ENCODE data around the gene ZRANB3.
"Not testable (repeated sequence)": the region's sequence is repeated elsewhere in the genome, so short reads cannot be mapped to it uniquely, and the experiment has no call there.

Gene ZRANB3

GRCh38 chr2:135125940-135126339, 405.1 kb downstream of the ZRANB3 start:
- Histone ChIP-seq H3K9ac (ENCODE audit: low read depth in 1 of 2, low read length in 2 of 2) (no peak overlapping the region), H3K4me1 (ENCODE audit: control insufficient read depth in 1 of 2, insufficient read depth in 2 of 2, low read length in 2 of 2) (no peaks in the 10 kb centered on the region), H3K9me3 (ENCODE audit: control insufficient read depth in 1 of 2, low read length in 2 of 2) (no peaks in the 10 kb centered on the region), H3K36me3 (ENCODE audit: control insufficient read depth in 1 of 2, insufficient read depth in 2 of 2, low read length in 2 of 2) (peaks cover 11 to 32% of the 10 kb centered on the region in 2 donors), H3K27me3 (ENCODE audit: control insufficient read depth in 1 of 2, insufficient read depth in 2 of 2, low read length in 2 of 2) (no peaks in the 10 kb centered on the region), H3K4me3 (ENCODE audit: low read depth in 1 of 2, low read length in 2 of 2) (no peak overlapping the region), H3K27ac (ENCODE audit: low read depth, low read length) (no peak overlapping the region)

- peaks cover 4 to 25% of the 10 kb centered on the region in 2 donors for H3K36me3 ChIP-seq (ENCODE audit: control insufficient read depth in 1 of 2, insufficient read depth in 2 of 2, low read length in 2 of 2)
Measured at GRCh38 chr2:135124924-135125886, 405.8 kb downstream of the ZRANB3 start.

GRCh38 chr2:135121658-135122039, 409.4 kb downstream of the ZRANB3 start:
- H3K9ac ChIP-seq (ENCODE audit: low read depth in 1 of 2, low read length in 2 of 2); H3K9me3 ChIP-seq (ENCODE audit: control insufficient read depth in 1 of 2, low read length in 2 of 2); H3K4me1 ChIP-seq (ENCODE audit: control insufficient read depth in 1 of 2, insufficient read depth in 2 of 2, low read length in 2 of 2); H3K27ac ChIP-seq (ENCODE audit: low read depth, low read length); H3K27me3 ChIP-seq (ENCODE audit: control insufficient read depth in 1 of 2, insufficient read depth in 2 of 2, low read length in 2 of 2); H3K4me3 ChIP-seq (ENCODE audit: low read depth in 1 of 2, low read length in 2 of 2): not testable (repeated sequence)
- H3K36me3 ChIP-seq (ENCODE audit: control insufficient read depth in 1 of 2, insufficient read depth in 2 of 2, low read length in 2 of 2), result peaks cover 4 to 10% of the 10 kb centered on the region in 2 donors

More at GRCh38 chr2:135124924-135125886, 405.8 kb downstream of the ZRANB3 start:
- H3K4me3 ChIP-seq (ENCODE audit: low read depth in 1 of 2, low read length in 2 of 2), result no peak overlapping the region
- no peak overlapping the region for H3K9ac ChIP-seq (ENCODE audit: low read depth in 1 of 2, low read length in 2 of 2)
- no peaks in the 10 kb centered on the region for H3K9me3 ChIP-seq (ENCODE audit: control insufficient read depth in 1 of 2, low read length in 2 of 2)
- H3K27ac ChIP-seq (ENCODE audit: low read depth, low read length), result no peak overlapping the region
- H3K27me3 ChIP-seq (ENCODE audit: control insufficient read depth in 1 of 2, insufficient read depth in 2 of 2, low read length in 2 of 2), result no peaks in the 10 kb centered on the region
- H3K4me1 ChIP-seq (ENCODE audit: control insufficient read depth in 1 of 2, insufficient read depth in 2 of 2, low read length in 2 of 2), result no peaks in the 10 kb centered on the region

- no peak overlapping the region for H3K9ac ChIP-seq (ENCODE audit: low read depth in 1 of 2, low read length in 2 of 2)
- no peaks in the 10 kb centered on the region for H3K4me1 ChIP-seq (ENCODE audit: control insufficient read depth in 1 of 2, insufficient read depth in 2 of 2, low read length in 2 of 2)
- H3K4me3 ChIP-seq (ENCODE audit: low read depth in 1 of 2, low read length in 2 of 2), result no peak overlapping the region
- no peaks in the 10 kb centered on the region for H3K27me3 ChIP-seq (ENCODE audit: control insufficient read depth in 1 of 2, insufficient read depth in 2 of 2, low read length in 2 of 2)
- H3K27ac ChIP-seq (ENCODE audit: low read depth, low read length), result no peak overlapping the region
- peaks cover 4 to 10% of the 10 kb centered on the region in 2 donors for H3K36me3 ChIP-seq (ENCODE audit: control insufficient read depth in 1 of 2, insufficient read depth in 2 of 2, low read length in 2 of 2)
- no peaks in the 10 kb centered on the region for H3K9me3 ChIP-seq (ENCODE audit: control insufficient read depth in 1 of 2, low read length in 2 of 2)
Measured at GRCh38 chr2:135121016-135121657, 409.9 kb downstream of the ZRANB3 start.

GRCh38 chr2:135119582-135119981, 411.4 kb downstream of the ZRANB3 start:
- no peak overlapping the region for H3K27ac ChIP-seq (ENCODE audit: low read depth, low read length)
- H3K9me3 ChIP-seq (ENCODE audit: control insufficient read depth in 1 of 2, low read length in 2 of 2), result no peaks in the 10 kb centered on the region
- no peak overlapping the region for H3K4me3 ChIP-seq (ENCODE audit: low read depth in 1 of 2, low read length in 2 of 2)
- H3K27me3 ChIP-seq (ENCODE audit: control insufficient read depth in 1 of 2, insufficient read depth in 2 of 2, low read length in 2 of 2), result no peaks in the 10 kb centered on the region
- H3K9ac ChIP-seq (ENCODE audit: low read depth in 1 of 2, low read length in 2 of 2), result no peak overlapping the region
- H3K4me1 ChIP-seq (ENCODE audit: control insufficient read depth in 1 of 2, insufficient read depth in 2 of 2, low read length in 2 of 2), result no peaks in the 10 kb centered on the region
- H3K36me3 ChIP-seq (ENCODE audit: control insufficient read depth in 1 of 2, insufficient read depth in 2 of 2, low read length in 2 of 2), result peaks cover 0 to 7% of the 10 kb centered on the region in 2 donors

- no peaks in the 10 kb centered on the region for H3K4me1 ChIP-seq (ENCODE audit: control insufficient read depth in 1 of 2, insufficient read depth in 2 of 2, low read length in 2 of 2)
- H3K27ac ChIP-seq (ENCODE audit: low read depth, low read length), result no peak overlapping the region
- H3K9me3 ChIP-seq (ENCODE audit: control insufficient read depth in 1 of 2, low read length in 2 of 2), result no peaks in the 10 kb centered on the region
- peaks cover 0 to 19% of the 10 kb centered on the region in 2 donors for H3K36me3 ChIP-seq (ENCODE audit: control insufficient read depth in 1 of 2, insufficient read depth in 2 of 2, low read length in 2 of 2)
- no peak overlapping the region for H3K9ac ChIP-seq (ENCODE audit: low read depth in 1 of 2, low read length in 2 of 2)
- no peak overlapping the region for H3K4me3 ChIP-seq (ENCODE audit: low read depth in 1 of 2, low read length in 2 of 2)
- H3K27me3 ChIP-seq (ENCODE audit: control insufficient read depth in 1 of 2, insufficient read depth in 2 of 2, low read length in 2 of 2), result no peaks in the 10 kb centered on the region
Measured at GRCh38 chr2:135113322-135113721, 417.7 kb downstream of the ZRANB3 start.

DNA sequence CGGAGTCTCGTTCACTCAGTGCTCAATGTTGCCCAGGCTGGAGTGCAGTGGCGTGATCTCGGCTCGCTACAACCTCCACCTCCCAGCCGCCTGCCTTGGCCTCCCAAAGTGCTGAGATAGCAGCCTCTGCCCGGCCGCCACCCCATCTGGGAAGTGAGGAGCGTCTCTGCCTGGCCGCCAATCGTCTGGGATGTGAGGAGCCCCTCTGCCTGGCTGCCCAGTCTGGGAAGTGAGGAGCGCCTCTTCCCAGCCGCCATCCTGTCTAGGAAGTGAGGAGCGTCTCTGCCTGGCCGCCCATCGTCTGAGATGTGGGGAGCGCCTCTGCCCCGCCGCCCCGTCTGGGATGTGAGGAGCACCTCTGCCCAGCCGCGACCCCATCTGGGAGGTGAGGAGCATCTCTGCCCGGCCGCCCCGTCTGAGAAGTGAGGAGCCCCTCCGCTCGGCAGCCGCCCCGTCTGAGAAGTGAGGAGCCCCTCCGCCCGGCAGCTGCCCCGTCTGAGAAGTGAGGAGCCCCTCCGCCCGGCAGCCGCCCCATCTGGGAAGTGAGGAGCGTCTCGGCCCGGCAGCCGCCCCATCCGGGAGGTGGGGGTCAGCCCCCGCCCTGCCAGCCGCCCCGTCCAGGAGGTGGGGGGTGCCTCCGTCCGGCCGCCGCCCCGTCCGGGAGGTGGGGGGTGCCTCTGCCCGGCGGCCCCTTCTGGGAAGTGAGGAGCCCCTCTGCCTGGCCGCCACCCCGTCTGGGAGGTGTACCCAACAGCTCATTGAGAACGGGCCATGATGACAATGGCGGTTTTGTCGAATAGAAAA, 425.3 kb downstream of the ZRANB3 start:
- H3K27me3 ChIP-seq (ENCODE audit: control insufficient read depth in 1 of 2, insufficient read depth in 2 of 2, low read length in 2 of 2); H3K36me3 ChIP-seq (ENCODE audit: control insufficient read depth in 1 of 2, insufficient read depth in 2 of 2, low read length in 2 of 2); H3K9me3 ChIP-seq (ENCODE audit: control insufficient read depth in 1 of 2, low read length in 2 of 2): not testable (repeated sequence)

DNA sequence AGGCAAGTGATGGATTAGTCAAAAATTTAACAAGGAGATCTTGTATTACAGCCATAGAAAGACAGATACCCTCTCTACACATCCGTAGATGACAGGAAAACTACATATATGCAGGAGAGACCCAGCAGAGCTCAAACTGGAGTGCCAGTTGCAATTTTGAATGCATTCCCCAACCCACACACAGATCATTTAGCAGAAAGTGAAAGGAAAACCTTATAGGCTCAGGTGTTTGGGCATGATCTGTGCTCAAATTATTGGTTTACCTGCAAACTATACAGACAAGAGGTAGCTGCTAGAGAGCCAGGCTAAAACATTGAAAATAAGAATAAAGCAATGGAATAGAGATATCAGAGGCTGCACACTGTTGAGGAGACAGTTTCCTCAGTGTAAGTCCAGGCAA, 427.2 kb downstream of the ZRANB3 start:
- Histone ChIP-seq H3K9me3 (ENCODE audit: control insufficient read depth in 1 of 2, low read length in 2 of 2) (no peaks in the 10 kb centered on the region), H3K27ac (ENCODE audit: low read depth, low read length) (no peak overlapping the region), H3K36me3 (ENCODE audit: control insufficient read depth in 1 of 2, insufficient read depth in 2 of 2, low read length in 2 of 2) (peaks cover 0 to 7% of the 10 kb centered on the region in 2 donors), H3K9ac (ENCODE audit: low read depth in 1 of 2, low read length in 2 of 2) (no peak overlapping the region), H3K27me3 (ENCODE audit: control insufficient read depth in 1 of 2, insufficient read depth in 2 of 2, low read length in 2 of 2) (no peaks in the 10 kb centered on the region), H3K4me3 (ENCODE audit: low read depth in 1 of 2, low read length in 2 of 2) (no peak overlapping the region), H3K4me1 (ENCODE audit: control insufficient read depth in 1 of 2, insufficient read depth in 2 of 2, low read length in 2 of 2) (peaks cover 0 to 9% of the 10 kb centered on the region in 2 donors)

More for the DNA sequence above, 425.3 kb downstream of the ZRANB3 start:
- not testable (repeated sequence) for H3K27ac ChIP-seq (ENCODE audit: low read depth, low read length); H3K9ac ChIP-seq (ENCODE audit: low read depth in 1 of 2, low read length in 2 of 2); H3K4me1 ChIP-seq (ENCODE audit: control insufficient read depth in 1 of 2, insufficient read depth in 2 of 2, low read length in 2 of 2); H3K4me3 ChIP-seq (ENCODE audit: low read depth in 1 of 2, low read length in 2 of 2)

DNA sequence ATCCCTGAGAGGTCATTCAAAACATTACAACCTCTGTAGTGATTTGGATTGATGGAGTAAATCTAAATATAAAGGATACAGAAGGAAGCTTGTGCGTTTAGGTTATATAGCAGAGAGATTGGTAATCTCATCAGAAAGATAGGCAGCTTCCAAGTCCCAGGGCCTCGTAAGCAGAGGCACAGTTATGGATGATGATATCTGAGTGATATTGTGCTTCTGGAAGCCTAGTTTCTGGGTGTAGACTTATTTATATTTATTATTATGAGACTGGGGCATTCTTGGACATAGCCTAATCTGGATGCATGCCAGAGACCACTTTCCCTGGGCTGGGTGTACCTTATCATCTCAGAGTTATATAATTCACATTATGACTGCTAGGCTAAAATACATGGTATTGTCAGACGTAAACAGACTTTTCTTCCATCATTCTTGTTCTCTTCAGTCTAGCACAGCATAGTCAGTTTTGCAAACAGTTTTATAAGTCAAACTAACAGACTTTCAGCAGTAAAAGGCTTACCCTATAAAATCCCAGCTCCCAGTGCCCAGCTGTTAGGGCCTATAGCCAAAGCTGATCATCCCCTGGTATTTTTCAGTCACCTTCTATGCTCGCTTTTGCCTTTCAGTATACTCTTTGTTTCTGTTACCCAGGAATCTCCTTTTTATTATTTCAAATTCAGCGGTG, 431.1 kb downstream of the ZRANB3 start:
- H3K4me3 ChIP-seq (ENCODE audit: low read depth in 1 of 2, low read length in 2 of 2), result no peak overlapping the region

More for the DNA sequence above, 431.1 kb downstream of the ZRANB3 start:
- Histone ChIP-seq H3K9me3 (ENCODE audit: control insufficient read depth in 1 of 2, low read length in 2 of 2) (no peaks in the 10 kb centered on the region), H3K4me1 (ENCODE audit: control insufficient read depth in 1 of 2, insufficient read depth in 2 of 2, low read length in 2 of 2) (peaks cover 0 to 9% of the 10 kb centered on the region in 2 donors), H3K9ac (ENCODE audit: low read depth in 1 of 2, low read length in 2 of 2) (no peak overlapping the region), H3K27me3 (ENCODE audit: control insufficient read depth in 1 of 2, insufficient read depth in 2 of 2, low read length in 2 of 2) (no peaks in the 10 kb centered on the region), H3K36me3 (ENCODE audit: control insufficient read depth in 1 of 2, insufficient read depth in 2 of 2, low read length in 2 of 2) (peaks cover 5 to 8% of the 10 kb centered on the region in 2 donors), H3K27ac (ENCODE audit: low read depth, low read length) (no peak overlapping the region)
